Measurements from ENCODE around the gene PDE6C.

PDE6C gene

DNA sequence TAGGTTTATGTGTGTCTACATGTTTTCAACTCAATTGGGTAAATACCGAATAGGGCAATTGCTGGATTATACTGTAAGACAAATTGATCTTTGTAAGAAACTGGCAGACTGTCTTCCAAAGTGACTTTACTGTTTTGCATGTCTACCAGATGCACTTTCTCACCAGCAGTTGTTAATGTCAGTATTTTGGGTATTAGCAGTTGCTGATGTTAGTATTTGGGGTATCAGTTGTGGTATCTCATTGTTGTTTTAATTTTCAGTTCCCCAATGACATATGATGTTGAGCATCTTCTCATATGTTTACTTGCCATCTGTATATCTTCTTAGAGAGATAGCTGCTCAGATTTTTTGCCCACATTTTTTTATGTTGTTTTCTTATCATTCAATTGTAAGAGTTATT, 10.6 kb downstream of the PDE6C start:
- no peak overlapping the region for H3K4me3 ChIP-seq (ENCODE audit: low read depth, low read length)
- DNase-seq (ENCODE audit: low read depth): peak; percentile 20
- TF ChIP-seq, protein P1, sequence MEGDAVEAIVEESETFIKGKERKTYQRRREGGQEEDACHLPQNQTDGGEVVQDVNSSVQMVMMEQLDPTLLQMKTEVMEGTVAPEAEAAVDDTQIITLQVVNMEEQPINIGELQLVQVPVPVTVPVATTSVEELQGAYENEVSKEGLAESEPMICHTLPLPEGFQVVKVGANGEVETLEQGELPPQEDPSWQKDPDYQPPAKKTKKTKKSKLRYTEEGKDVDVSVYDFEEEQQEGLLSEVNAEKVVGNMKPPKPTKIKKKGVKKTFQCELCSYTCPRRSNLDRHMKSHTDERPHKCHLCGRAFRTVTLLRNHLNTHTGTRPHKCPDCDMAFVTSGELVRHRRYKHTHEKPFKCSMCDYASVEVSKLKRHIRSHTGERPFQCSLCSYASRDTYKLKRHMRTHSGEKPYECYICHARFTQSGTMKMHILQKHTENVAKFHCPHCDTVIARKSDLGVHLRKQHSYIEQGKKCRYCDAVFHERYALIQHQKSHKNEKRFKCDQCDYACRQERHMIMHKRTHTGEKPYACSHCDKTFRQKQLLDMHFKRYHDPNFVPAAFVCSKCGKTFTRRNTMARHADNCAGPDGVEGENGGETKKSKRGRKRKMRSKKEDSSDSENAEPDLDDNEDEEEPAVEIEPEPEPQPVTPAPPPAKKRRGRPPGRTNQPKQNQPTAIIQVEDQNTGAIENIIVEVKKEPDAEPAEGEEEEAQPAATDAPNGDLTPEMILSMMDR (IDR thresholded peaks at IDR 0.05; ENCODE audit: insufficient read depth, low read depth, low read length, missing control alignments): no peak

DNA sequence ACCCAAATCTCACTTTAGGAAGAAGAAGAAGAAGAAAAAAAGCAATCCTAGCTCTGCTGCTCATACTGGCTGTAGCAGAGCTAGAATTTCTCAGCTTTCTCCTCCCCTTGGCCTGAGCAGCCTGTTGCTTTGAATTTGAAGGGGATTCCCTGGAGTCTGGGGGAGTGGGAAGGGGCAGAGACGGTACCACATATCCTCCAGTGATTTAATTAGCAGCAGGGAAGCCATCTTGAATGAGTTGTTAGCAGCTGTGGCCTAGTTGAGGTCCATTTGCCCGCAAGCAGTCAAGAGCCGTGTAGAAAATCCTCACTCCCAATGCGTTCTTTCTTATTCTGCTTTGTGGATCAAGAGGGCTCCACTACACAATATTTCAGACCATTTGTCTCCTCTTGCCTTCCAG, 16.5 kb downstream of the PDE6C start:
- no peak for DNase-seq (ENCODE audit: low read depth)
- TF ChIP-seq, protein P1 (IDR thresholded peaks at IDR 0.05; ENCODE audit: insufficient read depth, low read depth, low read length, missing control alignments): no peak
- no peak overlapping the region for H3K4me3 ChIP-seq (ENCODE audit: low read depth, low read length)

DNA sequence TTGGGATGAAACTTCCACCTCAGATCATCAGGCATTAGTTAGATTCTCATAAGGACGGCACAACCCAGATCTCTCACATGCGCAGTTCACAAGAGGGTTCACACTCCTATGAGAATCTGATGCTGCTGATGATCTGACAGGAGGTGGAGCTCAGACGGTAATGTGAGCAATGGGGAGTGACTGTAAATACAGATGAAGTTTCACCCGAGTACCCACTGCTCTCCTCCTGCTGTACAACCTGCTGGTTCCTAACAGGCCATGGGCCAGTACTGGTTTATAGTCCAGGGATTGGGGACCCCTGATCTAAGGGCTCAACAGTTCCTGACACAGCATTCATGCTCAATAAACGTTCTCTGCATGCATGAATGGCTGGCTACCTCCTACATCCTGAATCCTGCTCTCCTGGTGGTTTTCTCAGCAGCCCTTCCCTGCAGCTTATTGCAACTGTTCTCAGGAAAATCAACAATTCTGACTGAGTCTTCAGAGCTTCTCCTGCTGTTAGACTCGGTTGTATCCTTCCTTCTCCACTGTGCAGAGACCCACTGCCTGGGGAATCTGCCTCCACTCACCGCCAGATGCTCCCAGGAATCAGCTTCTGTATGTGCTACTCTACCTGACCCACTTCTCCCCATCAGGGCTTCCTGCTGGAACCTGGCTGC, 17.4 kb downstream of the PDE6C start:
- no peak for DNase-seq (ENCODE audit: low read depth)
- H3K4me3 ChIP-seq (ENCODE audit: low read depth, low read length): no peak overlapping the region
- TF ChIP-seq, protein P1 (IDR thresholded peaks at IDR 0.05; ENCODE audit: insufficient read depth, low read depth, low read length, missing control alignments): no peak

DNA sequence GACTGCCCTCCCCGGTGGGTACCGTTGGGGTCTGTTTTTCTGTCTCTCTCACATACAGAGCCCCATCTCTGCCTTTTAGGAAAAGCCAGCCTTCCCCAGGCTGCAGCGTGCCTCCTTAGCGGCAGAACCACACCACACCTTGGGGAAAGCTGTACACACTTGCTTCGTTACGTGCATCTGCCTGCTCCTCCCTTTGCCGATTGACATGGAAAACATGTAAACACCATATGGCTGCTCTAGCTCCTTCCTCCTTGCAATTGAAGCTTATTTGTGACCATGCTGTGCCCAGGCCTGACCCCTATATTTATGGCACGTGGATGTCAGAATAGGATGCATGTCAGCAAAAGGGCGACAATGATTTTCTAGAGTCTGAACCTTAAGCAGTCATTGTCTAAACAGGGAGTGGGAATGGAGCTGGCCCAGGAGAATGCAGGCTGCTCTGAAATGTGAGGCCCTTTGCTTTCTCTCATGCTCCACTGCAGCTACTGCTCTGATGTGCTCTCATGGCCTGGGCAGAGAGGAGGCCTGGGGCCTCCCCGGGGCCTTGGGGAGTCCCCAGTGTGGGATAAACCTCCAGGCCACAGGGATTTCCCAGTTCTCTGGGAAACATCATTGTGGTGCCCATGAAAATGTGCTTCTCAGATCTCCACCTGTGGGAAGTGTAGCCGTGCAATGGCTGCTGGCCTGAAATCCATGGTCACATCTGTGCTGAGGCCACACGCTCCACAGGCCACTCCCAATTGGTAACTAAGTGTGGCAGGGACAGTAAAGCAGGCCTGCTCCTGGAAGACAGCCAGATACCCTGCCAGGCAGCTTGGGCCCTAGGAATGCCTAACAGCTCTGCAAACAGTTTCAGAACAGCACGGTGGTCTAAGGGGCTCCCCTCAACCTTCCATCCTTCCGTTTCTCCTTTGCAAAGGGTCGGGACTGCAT, 18.6 kb downstream of the PDE6C start:
- peak; percentile 9 for DNase-seq (ENCODE audit: low read depth)
- TF ChIP-seq, protein P1 (IDR thresholded peaks at IDR 0.05; ENCODE audit: insufficient read depth, low read depth, low read length, missing control alignments): no peak
- no peak overlapping the region for H3K4me3 ChIP-seq (ENCODE audit: low read depth, low read length)

DNA sequence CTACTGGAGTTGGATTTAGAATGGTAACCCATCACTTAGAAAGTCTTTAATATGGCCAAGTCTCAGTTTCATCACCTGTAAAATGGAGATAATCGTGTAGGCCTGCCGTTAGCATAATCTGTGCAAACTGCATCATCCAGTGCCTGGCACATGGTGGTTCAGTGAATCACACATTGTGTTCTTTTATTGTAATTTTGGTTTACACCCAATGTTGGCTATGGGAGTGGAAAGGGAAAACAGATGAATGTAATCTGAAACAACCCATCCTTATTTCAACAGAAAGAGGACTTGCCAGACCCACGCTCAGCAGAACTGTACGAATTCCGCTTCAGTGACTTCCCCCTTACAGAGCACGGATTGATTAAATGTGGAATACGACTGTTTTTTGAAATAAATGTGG, 27.5 kb downstream of the PDE6C start:
- no peak for DNase-seq (ENCODE audit: low read depth)
- no peak overlapping the region for H3K4me3 ChIP-seq (ENCODE audit: low read depth, low read length)
- TF ChIP-seq, protein P1 (IDR thresholded peaks at IDR 0.05; ENCODE audit: insufficient read depth, low read depth, low read length, missing control alignments): no peak

DNA sequence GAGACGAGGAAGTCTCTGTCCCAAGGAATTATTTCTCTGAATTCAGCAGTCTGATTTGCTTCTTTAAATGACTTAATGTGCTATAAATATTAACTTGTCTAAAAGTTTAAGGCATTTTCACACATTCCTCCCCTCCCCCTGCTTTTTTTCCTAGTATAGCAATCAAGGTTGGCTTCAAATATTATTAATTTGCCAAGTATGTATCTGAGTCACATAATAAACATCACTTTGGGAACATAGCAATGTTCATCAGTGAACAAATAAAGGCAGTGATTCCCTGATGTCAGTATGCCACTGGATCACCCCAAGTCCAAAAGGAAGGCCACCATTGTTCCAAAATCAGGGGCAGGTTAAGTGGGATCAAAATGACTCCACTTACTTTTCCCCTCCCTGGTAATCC, 40.5 kb downstream of the PDE6C start:
- no peak overlapping the region for H3K4me3 ChIP-seq (ENCODE audit: low read depth, low read length)
- no peak for DNase-seq (ENCODE audit: low read depth)
- TF ChIP-seq, protein P1 (IDR thresholded peaks at IDR 0.05; ENCODE audit: insufficient read depth, low read depth, low read length, missing control alignments): no peak
